Peyer's patch (tissue), 4 donors: Measurements from ENCODE around the gene S100A4. TPM values are rescaled to one million over a fixed set of nuclear protein-coding genes. Genes with fewer than 3 reads are reported as not detected.

Experiments
- DNase-seq, 3 donors: peaks; one replicate each; pipeline ENCODE4 v3.0.0-alpha.2; 2017 to 2019
- H3K27ac ChIP-seq, 4 donors: fragments of 200-600 bp; sonication (generic); one replicate each; pipeline ENCODE4 v1.5.1; 2016 to 2019
- H3K27me3 ChIP-seq, 2 donors: fragments of 200-600 bp; sonication (generic); one replicate each; pipeline ENCODE4 v1.5.1; 2019
- H3K36me3 ChIP-seq, 3 donors: fragments of 200-600 bp; sonication (generic); one replicate each; pipeline ENCODE4 v1.5.1; 2016 to 2019
- H3K4me1 ChIP-seq, 4 donors: fragments of 200-600 bp; sonication (generic); one replicate each; pipeline ENCODE4 v1.5.1; 2016 to 2019
- H3K4me3 ChIP-seq, 4 donors: fragments of 200-600 bp; sonication (generic); 1 replicate in 3 of 4; 2 replicates in 1 of 4; pipeline ENCODE4 v1.5.1; 2016 to 2019; ENCODE audit warnings: mild to moderate bottlenecking in 1 of 4
- H3K9me3 ChIP-seq, 4 donors: fragments of 200-600 bp; sonication (generic); one replicate each; pipeline ENCODE4 v1.5.1; 2016 to 2019; ENCODE audit warnings: mild to moderate bottlenecking in 1 of 4
- POLR2A ChIP-seq, 2 donors: fragments of 450-650 bp; IDR thresholded peaks; one replicate each; pipeline ENCODE4 v1.5.1; 2017; ENCODE audit warnings: antibody characterized with exemption in 2 of 2, mild to moderate bottlenecking in 2 of 2, moderate library complexity in 2 of 2
- total RNA-seq, 4 donors: library from RNA; depleted of rRNA; stranded (reverse); fragments of >200 nt; gene quantifications; one replicate each; pipeline ENCODE4 v1.1.0, GENCODE V29; 2016
- TF ChIP-seq, protein P1 (sequence below), 6 experiments: fragments of 450-650 bp in 4 of 6; fragments of 200-600 bp in 2 of 6; sonication (generic) in 1 of 6; IDR thresholded peaks; one replicate each; pipeline ENCODE4 v1.5.1; 2017 to 2019; ENCODE audit warnings: antibody characterized with exemption in 6 of 6, mild to moderate bottlenecking in 3 of 6, moderate library complexity in 1 of 6

The S100A4 gene
- total RNA-seq, 4 donors from 2014 or later = 38.2 to 435 (median 53.6) TPM

DNA sequence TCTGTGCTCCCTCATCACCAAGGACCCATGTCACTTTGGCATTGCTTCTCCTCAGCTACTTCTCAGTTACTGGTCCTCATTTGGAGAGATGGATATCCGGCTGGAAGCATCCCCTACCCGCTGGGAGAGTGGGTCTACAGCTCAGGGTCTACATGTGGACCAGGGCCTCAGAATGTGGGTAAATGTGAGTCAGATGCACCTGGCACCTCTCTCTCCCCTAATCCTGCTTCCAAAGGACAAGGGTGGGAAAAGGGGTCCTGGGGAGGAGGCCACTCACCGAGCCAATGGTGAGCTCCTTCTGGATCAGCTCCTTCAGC is 10.7 kb downstream of the S100A4 start:
- H3K9me3 ChIP-seq = no peaks in the 10 kb centered on the region
- H3K27ac ChIP-seq = peak overlapping the region; percentile 95 to 99 (median 97)
- no peak for DNase-seq
- no peaks in the 10 kb centered on the region for H3K27me3 ChIP-seq
- peak overlapping the region; percentile 70 to 89 (median 76) for H3K4me3 ChIP-seq
- H3K36me3 ChIP-seq = no peaks in the 10 kb centered on the region
- H3K4me1 ChIP-seq = peaks cover 6 to 58% (median 13%) of the 10 kb centered on the region in 4 donors
- TF ChIP-seq POLR2A (IDR thresholded peaks at IDR 0.05) = no peak
- TF ChIP-seq, protein P1, sequence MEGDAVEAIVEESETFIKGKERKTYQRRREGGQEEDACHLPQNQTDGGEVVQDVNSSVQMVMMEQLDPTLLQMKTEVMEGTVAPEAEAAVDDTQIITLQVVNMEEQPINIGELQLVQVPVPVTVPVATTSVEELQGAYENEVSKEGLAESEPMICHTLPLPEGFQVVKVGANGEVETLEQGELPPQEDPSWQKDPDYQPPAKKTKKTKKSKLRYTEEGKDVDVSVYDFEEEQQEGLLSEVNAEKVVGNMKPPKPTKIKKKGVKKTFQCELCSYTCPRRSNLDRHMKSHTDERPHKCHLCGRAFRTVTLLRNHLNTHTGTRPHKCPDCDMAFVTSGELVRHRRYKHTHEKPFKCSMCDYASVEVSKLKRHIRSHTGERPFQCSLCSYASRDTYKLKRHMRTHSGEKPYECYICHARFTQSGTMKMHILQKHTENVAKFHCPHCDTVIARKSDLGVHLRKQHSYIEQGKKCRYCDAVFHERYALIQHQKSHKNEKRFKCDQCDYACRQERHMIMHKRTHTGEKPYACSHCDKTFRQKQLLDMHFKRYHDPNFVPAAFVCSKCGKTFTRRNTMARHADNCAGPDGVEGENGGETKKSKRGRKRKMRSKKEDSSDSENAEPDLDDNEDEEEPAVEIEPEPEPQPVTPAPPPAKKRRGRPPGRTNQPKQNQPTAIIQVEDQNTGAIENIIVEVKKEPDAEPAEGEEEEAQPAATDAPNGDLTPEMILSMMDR (IDR thresholded peaks at IDR 0.05) = no peak

DNA sequence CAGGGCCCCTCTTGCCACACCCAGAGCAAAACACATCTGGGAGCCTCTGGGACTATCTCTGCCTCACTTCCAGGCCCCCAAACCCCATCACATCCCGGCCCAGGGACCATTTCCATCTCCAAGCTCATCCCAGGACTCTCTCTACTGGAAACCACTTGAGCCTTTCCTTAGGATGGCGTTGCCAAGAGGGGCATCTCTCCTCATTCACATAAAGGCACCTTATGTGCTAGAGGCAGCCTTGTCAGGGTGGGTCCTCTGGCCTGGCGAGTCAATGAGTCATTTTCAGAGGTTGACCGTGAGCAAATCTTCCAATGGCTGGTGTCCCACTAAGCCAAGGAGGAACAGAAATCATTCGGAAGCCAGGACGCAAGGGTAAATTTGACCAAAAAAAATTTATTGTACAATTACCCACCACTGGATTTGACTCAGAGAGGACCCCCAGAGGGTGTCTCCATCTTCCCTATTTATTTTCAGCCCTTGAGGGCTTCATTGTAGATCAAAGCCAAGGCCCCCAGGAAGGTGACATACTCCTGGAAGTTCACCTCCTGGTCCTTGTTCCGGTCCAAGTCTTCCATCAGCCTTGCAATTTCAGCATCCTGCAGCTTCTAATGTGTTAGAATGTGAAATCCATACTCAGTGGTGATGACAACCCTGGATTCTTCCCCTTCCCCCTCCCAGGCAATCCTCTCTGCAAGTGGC is 11.2 kb downstream of the S100A4 start:
- Histone ChIP-seq H3K27me3 (no peaks in the 10 kb centered on the region), H3K4me3 (peak overlapping the region; percentile 70 to 89 (median 76)), H3K9me3 (no peaks in the 10 kb centered on the region), H3K4me1 (peaks cover 6 to 58% (median 13%) of the 10 kb centered on the region in 4 donors), H3K36me3 (no peaks in the 10 kb centered on the region), H3K27ac (peak overlapping the region; percentile 95 to 99 (median 97))
- TF ChIP-seq, protein P1 (IDR thresholded peaks at IDR 0.05) = no peak
- no peak for TF ChIP-seq POLR2A (IDR thresholded peaks at IDR 0.05)
- peak in 1 of 3 donors; percentile 38 for DNase-seq

DNA sequence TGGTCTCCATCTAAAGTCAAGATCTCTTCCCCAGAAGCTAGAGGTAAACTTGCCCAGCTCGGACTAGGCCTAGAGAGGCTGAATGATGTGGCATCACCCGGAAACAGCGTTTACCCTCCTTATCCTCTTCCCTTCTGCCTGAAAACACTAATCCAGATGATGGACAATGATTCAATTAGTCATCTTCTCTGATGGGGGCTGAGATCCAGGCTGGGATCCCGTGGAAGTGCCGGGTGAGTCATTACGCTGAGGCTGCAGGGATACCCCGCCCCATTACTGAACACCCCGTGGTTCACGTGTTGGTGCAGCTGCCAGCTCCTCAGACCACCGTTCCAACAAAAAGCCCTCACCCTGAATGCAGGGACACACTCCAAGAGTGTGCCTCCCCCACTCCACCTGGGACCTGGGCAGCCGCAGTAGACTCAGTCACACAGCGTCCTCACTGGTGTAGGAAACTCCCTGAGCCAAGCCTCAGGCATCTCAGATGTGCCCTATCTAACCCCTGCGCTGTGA is 11.9 kb downstream of the S100A4 start:
- no peaks in the 10 kb centered on the region for H3K9me3 ChIP-seq
- no peaks in the 10 kb centered on the region for H3K36me3 ChIP-seq
- peak in 1 of 2 donors; percentile 4 for TF ChIP-seq POLR2A (IDR thresholded peaks at IDR 0.05)
- TF ChIP-seq, protein P1 (IDR thresholded peaks at IDR 0.05) = no peak
- peak overlapping the region; percentile 6 to 89 (median 72) for H3K4me3 ChIP-seq
- no peaks in the 10 kb centered on the region for H3K27me3 ChIP-seq
- peak overlapping the region; percentile 95 to 99 (median 97) for H3K27ac ChIP-seq
- H3K4me1 ChIP-seq = peaks cover 6 to 58% (median 13%) of the 10 kb centered on the region in 4 donors
- DNase-seq = peak in 2 of 3 donors; percentile 75 to 79

DNA sequence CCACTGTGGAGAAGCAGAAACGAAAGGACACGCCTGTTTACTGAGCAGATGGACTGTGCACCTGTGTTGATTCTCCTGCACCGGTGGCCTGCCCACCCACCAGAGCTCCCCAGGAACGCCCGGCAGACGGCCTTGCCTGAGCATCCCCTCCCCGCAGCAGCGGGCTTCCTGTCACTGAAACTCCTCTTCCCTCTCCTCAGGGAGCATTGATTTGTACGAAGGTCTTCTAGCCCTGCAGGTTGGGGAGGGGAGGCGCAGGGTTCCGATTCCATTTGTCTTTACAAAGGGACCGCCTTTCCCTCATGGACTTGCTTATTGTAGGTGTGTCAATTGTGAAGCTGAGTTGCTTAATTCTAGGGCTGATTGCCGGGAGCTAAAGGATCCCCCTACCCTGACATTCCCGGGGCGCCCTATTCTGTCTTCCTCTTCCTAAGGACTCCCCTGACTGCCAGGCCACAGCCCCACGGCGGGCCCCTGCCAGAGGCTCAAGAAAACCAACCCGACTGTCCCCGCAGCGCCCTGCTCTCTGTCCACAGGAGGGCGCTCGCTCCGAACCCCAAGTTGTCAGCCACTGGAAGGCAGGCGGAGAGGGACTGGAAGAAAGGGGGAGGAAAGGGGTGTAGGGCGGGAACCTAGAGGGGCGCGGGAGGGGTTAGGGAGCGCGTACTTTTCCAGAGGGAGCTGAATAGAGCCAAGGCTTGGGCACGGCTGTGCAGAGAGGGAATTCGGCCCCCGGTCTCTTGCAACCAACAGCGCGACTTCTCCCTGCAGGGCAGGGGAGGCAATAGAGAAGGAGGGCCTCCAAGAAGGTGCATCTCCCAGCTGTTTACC is 12.6 kb downstream of the S100A4 start:
- H3K9me3 ChIP-seq = no peaks in the 10 kb centered on the region
- H3K36me3 ChIP-seq = no peaks in the 10 kb centered on the region
- peak; percentile 80 to 94 (median 93) for DNase-seq
- H3K4me1 ChIP-seq = peaks cover 6 to 56% (median 13%) of the 10 kb centered on the region in 4 donors
- H3K27me3 ChIP-seq = no peaks in the 10 kb centered on the region
- peak overlapping the region; percentile 5 to 89 (median 38) for H3K4me3 ChIP-seq
- TF ChIP-seq POLR2A (IDR thresholded peaks at IDR 0.05) = peak; percentile 54 to 75
- TF ChIP-seq, protein P1 (IDR thresholded peaks at IDR 0.05) = peak; percentile 77 to 96 (median 88)
- H3K27ac ChIP-seq = peak overlapping the region; percentile 95 to 99 (median 97)

DNA sequence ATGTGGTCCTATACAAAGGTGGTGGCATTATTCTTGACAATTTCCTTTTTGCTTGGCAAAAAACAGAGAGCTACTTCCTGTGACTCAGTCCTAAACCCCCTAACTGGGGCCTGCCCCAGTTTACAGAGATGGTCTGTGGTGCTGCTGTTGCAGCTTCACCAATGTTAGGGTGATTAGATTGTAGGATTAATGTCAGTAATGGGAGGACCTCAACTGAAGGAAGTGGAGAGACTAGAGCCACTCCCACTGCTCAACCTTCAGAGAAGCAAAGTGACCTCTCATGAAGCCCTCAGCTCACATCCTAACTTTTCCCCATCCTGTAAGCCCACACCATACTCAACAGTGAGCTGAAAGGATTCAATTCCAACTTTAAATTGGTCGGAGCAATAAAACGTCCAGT is 13.4 kb downstream of the S100A4 start:
- H3K36me3 ChIP-seq = no peaks in the 10 kb centered on the region
- H3K4me3 ChIP-seq = peak overlapping the region in 1 of 4 donors; percentile 89
- no peak for TF ChIP-seq POLR2A (IDR thresholded peaks at IDR 0.05)
- TF ChIP-seq, protein P1 (IDR thresholded peaks at IDR 0.05) = no peak
- peaks cover 6 to 48% (median 13%) of the 10 kb centered on the region in 4 donors for H3K4me1 ChIP-seq
- no peaks in the 10 kb centered on the region for H3K9me3 ChIP-seq
- H3K27me3 ChIP-seq = no peaks in the 10 kb centered on the region
- peak overlapping the region; percentile 95 to 99 (median 97) for H3K27ac ChIP-seq
- no peak for DNase-seq
